ENCODE measurements around the gene EOLA2. TPM values are rescaled to one million over a fixed set of nuclear protein-coding genes. Genes with fewer than 3 reads are reported as not detected.
"Not testable (repeated sequence)": the region's sequence is repeated elsewhere in the genome, so short reads cannot be mapped to it uniquely, and the experiment has no call there.

EOLA2 gene
- polyA plus RNA-seq, 1 donor (not counting 4 experiments of a cell fraction or from before 2014, with no cell fraction given): 35.5 TPM

GRCh38 chrX:149937871-149938426 lies 342 bp downstream of the EOLA2 start:
- dilution Hi-C loops (cut with MboI; ENCODE audit: extremely low pct_ligation_motif_present, low sequenced_read_pairs): no loop called here
- DNase-seq (ENCODE audit: low read depth, low spot score) (no peak), FAIRE-seq (no peak)

GRCh38 chrX:149937328-149937727 lies 963 bp downstream of the EOLA2 start:
- H3K4me1 ChIP-seq (ENCODE audit: control insufficient read depth, extremely low read depth, insufficient read depth, low read length); H3K9me1 ChIP-seq (ENCODE audit: control insufficient read depth, extremely low read depth, insufficient read depth, low read length); dilution Hi-C loops (cut with MboI; ENCODE audit: extremely low pct_ligation_motif_present, low sequenced_read_pairs); H2AFZ ChIP-seq (ENCODE audit: control insufficient read depth, low read length); H3K27me3 ChIP-seq (ENCODE audit: control insufficient read depth, extremely low read depth, insufficient read depth, low read length); H3K9me3 ChIP-seq (ENCODE audit: control insufficient read depth, low read depth, low read length); DNase-seq (ENCODE audit: low read depth, low spot score); H3K36me3 ChIP-seq (ENCODE audit: control insufficient read depth in 2 of 2, extremely low read depth in 1 of 2, insufficient read depth in 2 of 2, low read length in 2 of 2); FAIRE-seq; H4K20me1 ChIP-seq (ENCODE audit: control insufficient read depth, extremely low read depth, insufficient read depth, low read length): not testable (repeated sequence)
- Histone ChIP-seq H3K9ac (ENCODE audit: control insufficient read depth, extremely low read depth, insufficient read depth, low read length) (peak overlapping the region; percentile 86), H3K27ac (ENCODE audit: control insufficient read depth, insufficient read depth, low read length) (peak overlapping the region; percentile 71), H3K4me3 (ENCODE audit: control insufficient read depth in 2 of 3, extremely low read depth in 1 of 3, insufficient read depth in 2 of 3, low read depth in 1 of 3, low read length in 3 of 3) (peak overlapping the region; percentile 67 to 70 (median 68)), H3K79me2 (ENCODE audit: control insufficient read depth, insufficient read depth, low read length) (peaks cover 12% of the 10 kb centered on the region), H3K4me2 (ENCODE audit: control insufficient read depth, extremely low read depth, insufficient read depth, low read depth, low read length) (peak overlapping the region; percentile 58)

More at GRCh38 chrX:149937871-149938426, 342 bp downstream of the EOLA2 start:
- H3K9me3 ChIP-seq (ENCODE audit: control insufficient read depth, low read depth, low read length): no peaks in the 10 kb centered on the region
- H3K4me3 ChIP-seq (ENCODE audit: control insufficient read depth in 2 of 3, extremely low read depth in 1 of 3, insufficient read depth in 2 of 3, low read depth in 1 of 3, low read length in 3 of 3): peak overlapping the region; percentile 67 to 70 (median 68)
- peaks cover 0 to 2% of the 10 kb centered on the region in 2 experiments for H3K36me3 ChIP-seq (ENCODE audit: control insufficient read depth in 2 of 2, extremely low read depth in 1 of 2, insufficient read depth in 2 of 2, low read length in 2 of 2)
- peaks cover 12% of the 10 kb centered on the region for H3K79me2 ChIP-seq (ENCODE audit: control insufficient read depth, insufficient read depth, low read length)
- peak overlapping the region; percentile 71 for H3K27ac ChIP-seq (ENCODE audit: control insufficient read depth, insufficient read depth, low read length)
- H3K9me1 ChIP-seq (ENCODE audit: control insufficient read depth, extremely low read depth, insufficient read depth, low read length): no peaks in the 10 kb centered on the region
- H3K27me3 ChIP-seq (ENCODE audit: control insufficient read depth, extremely low read depth, insufficient read depth, low read length): no peaks in the 10 kb centered on the region
- TF ChIP-seq EZH2 (IDR thresholded peaks at IDR 0.05; ENCODE audit: low read length) (no peak), CTCF (optimal IDR thresholded peaks at IDR 0.05 in 1 of 3, IDR thresholded peaks at IDR 0.05 in 1 of 3, conservative IDR thresholded peaks at IDR 0.05 in 1 of 3; ENCODE audit: extremely low read depth in 1 of 3, insufficient read depth in 2 of 3, low read length in 3 of 3) (no peak)
- peak overlapping the region; percentile 86 for H3K9ac ChIP-seq (ENCODE audit: control insufficient read depth, extremely low read depth, insufficient read depth, low read length)
- H3K4me1 ChIP-seq (ENCODE audit: control insufficient read depth, extremely low read depth, insufficient read depth, low read length): no peaks in the 10 kb centered on the region
- H3K4me2 ChIP-seq (ENCODE audit: control insufficient read depth, extremely low read depth, insufficient read depth, low read depth, low read length): peak overlapping the region; percentile 58
- no peaks in the 10 kb centered on the region for H4K20me1 ChIP-seq (ENCODE audit: control insufficient read depth, extremely low read depth, insufficient read depth, low read length)
- H2AFZ ChIP-seq (ENCODE audit: control insufficient read depth, low read length): peak overlapping the region; percentile 58

GRCh38 chrX:149933547-149933946 lies 4.7 kb downstream of the EOLA2 start:
- H3K27me3 ChIP-seq (ENCODE audit: control insufficient read depth, extremely low read depth, insufficient read depth, low read length); H3K9ac ChIP-seq (ENCODE audit: control insufficient read depth, extremely low read depth, insufficient read depth, low read length); dilution Hi-C loops (cut with MboI; ENCODE audit: extremely low pct_ligation_motif_present, low sequenced_read_pairs); H2AFZ ChIP-seq (ENCODE audit: control insufficient read depth, low read length); H3K36me3 ChIP-seq (ENCODE audit: control insufficient read depth in 2 of 2, extremely low read depth in 1 of 2, insufficient read depth in 2 of 2, low read length in 2 of 2); FAIRE-seq; H3K9me1 ChIP-seq (ENCODE audit: control insufficient read depth, extremely low read depth, insufficient read depth, low read length); H3K9me3 ChIP-seq (ENCODE audit: control insufficient read depth, low read depth, low read length); H3K4me3 ChIP-seq (ENCODE audit: control insufficient read depth in 2 of 3, extremely low read depth in 1 of 3, insufficient read depth in 2 of 3, low read depth in 1 of 3, low read length in 3 of 3); H3K4me2 ChIP-seq (ENCODE audit: control insufficient read depth, extremely low read depth, insufficient read depth, low read depth, low read length); H3K27ac ChIP-seq (ENCODE audit: control insufficient read depth, insufficient read depth, low read length); H4K20me1 ChIP-seq (ENCODE audit: control insufficient read depth, extremely low read depth, insufficient read depth, low read length); DNase-seq (ENCODE audit: low read depth, low spot score); H3K4me1 ChIP-seq (ENCODE audit: control insufficient read depth, extremely low read depth, insufficient read depth, low read length): not testable (repeated sequence)
- H3K79me2 ChIP-seq (ENCODE audit: control insufficient read depth, insufficient read depth, low read length): peaks cover 12% of the 10 kb centered on the region

GRCh38 chrX:149932970-149933369 lies 5.3 kb downstream of the EOLA2 start:
- dilution Hi-C loops (cut with MboI; ENCODE audit: extremely low pct_ligation_motif_present, low sequenced_read_pairs); DNase-seq (ENCODE audit: low read depth, low spot score); H3K36me3 ChIP-seq (ENCODE audit: control insufficient read depth in 2 of 2, extremely low read depth in 1 of 2, insufficient read depth in 2 of 2, low read length in 2 of 2); H3K9me3 ChIP-seq (ENCODE audit: control insufficient read depth, low read depth, low read length); FAIRE-seq; H4K20me1 ChIP-seq (ENCODE audit: control insufficient read depth, extremely low read depth, insufficient read depth, low read length); H3K4me2 ChIP-seq (ENCODE audit: control insufficient read depth, extremely low read depth, insufficient read depth, low read depth, low read length); H3K27ac ChIP-seq (ENCODE audit: control insufficient read depth, insufficient read depth, low read length); H3K4me1 ChIP-seq (ENCODE audit: control insufficient read depth, extremely low read depth, insufficient read depth, low read length); H3K27me3 ChIP-seq (ENCODE audit: control insufficient read depth, extremely low read depth, insufficient read depth, low read length); H3K9me1 ChIP-seq (ENCODE audit: control insufficient read depth, extremely low read depth, insufficient read depth, low read length); H2AFZ ChIP-seq (ENCODE audit: control insufficient read depth, low read length); H3K4me3 ChIP-seq (ENCODE audit: control insufficient read depth in 2 of 3, extremely low read depth in 1 of 3, insufficient read depth in 2 of 3, low read depth in 1 of 3, low read length in 3 of 3); H3K9ac ChIP-seq (ENCODE audit: control insufficient read depth, extremely low read depth, insufficient read depth, low read length); H3K79me2 ChIP-seq (ENCODE audit: control insufficient read depth, insufficient read depth, low read length): not testable (repeated sequence)

Data from keratinocyte (primary cell).